DMS114 treated with DMSO at 0.1 percent for 48 hours (cell line): Measurements from ENCODE around the gene RBM34.
"Not testable (repeated sequence)": the region's sequence is repeated elsewhere in the genome, so short reads cannot be mapped to it uniquely, and the experiment has no call there.

ENCODE experiments used
- DNase-seq: peaks from one replicate; lab custom pipeline; 2025; ENCODE audit not compliant: unreplicated experiment; lab: John Stamatoyannopoulos, UW

RBM34 gene

DNA sequence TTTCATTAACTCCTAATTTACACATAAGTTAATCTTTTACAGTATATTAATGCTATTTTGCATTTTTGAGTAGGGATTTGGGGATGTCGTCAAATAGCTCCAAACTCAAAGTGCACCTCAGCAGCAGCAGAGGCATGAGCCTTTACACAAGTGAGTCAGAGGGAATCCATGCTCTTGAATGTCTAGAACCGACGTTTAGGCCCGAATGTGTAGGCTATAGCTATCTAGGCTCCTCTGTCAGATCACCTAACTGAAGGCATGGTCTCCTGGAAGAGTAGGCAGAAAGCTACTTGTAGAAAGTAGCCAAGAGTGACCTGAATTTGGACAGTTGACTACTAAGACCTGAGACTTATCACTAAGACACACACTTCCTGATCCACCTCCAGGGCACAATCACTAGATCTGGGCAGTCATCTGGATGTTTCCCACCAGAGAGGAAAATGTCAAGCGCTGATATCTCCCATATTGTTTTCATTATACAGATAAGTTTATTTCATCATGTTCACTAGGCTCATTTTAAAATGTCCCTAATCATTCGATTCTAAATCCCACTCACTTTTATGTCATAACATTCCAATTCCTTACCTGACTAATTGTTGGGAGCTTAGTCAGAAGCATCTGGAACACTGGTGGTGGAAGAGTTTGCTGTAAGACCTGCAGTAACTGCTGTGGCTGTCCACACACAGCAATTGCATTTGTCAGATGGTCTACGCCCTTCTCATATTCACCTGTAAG, 47.7 kb downstream of the RBM34 start:
- DNase-seq: no peak

DNA sequence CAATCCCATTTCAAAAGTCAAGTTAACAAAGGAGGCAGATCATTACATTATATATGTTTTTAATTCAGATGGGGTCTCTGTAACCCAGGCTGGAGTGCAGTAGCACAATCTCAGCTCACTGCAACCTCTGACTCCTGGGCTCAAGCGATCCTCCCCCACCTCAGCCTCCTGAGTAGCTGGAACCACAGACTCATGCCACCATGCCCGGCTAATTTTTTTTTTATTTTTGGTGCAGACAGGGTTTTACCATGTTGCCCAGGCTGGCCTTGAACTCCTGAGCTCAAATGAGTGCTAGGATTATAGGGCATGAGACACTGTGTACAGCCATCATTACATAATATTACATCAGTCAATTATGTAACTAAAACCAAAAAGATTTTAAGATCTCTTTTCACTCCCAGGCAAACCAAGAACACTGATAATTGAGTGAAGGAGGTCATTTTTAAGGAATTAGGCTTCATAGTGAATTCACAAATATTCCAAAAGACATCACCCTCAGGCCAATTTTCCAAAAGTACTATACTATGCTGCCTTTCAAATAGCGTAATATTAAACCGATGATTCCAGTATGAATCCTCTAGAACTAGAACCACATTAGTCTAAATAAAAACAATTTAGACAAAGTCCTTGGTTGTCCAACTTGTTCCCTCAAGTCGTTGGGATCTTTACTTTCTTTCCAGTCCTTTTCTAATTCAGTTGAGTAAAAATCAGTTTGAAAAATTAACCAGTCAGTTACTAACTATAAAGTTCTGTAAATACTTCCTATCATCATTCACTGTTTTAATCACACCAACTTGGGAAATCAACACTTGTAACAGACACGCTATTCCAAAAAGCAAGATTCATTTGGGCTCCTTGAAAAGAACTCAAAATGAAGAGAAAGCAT, 48.5 kb downstream of the RBM34 start:
- no peak for DNase-seq

DNA sequence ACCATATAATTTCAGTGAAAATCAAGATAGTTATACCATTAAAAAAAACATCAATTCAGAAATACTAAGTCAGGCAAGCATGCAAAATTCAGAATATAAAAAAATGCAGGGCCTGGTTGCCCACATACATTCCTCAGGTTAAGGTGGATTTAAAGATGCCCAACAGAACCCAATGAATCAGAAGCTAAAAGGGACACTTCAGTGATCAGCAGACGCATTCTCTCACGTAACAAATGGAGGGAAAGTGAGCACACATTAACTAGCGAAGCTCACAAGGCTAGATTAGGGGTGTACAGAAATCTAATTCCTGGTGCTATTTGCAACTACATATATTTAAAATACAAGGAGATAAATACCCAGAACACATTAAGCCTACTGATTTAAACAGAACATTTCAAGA, 49.9 kb downstream of the RBM34 start:
- no peak for DNase-seq

DNA sequence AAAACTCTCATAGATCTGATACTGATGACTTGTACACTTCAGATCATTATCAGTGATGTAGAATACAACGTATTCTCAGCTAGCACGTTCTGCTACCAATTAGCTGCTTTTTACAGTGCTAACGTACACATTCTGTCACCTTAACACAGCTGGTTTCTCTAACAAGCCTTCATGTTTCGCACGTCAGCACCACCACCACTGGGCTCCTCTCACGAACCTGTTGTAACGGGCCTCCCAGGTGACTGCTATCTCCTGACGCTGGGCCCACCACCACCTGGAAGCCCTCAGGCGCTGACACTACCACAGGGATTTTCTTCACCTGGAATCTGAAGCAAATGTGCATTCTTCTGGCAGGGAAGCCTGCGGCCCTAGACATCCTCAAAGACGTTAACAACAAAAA, 52.2 kb downstream of the RBM34 start:
- DNase-seq: no peak

DNA sequence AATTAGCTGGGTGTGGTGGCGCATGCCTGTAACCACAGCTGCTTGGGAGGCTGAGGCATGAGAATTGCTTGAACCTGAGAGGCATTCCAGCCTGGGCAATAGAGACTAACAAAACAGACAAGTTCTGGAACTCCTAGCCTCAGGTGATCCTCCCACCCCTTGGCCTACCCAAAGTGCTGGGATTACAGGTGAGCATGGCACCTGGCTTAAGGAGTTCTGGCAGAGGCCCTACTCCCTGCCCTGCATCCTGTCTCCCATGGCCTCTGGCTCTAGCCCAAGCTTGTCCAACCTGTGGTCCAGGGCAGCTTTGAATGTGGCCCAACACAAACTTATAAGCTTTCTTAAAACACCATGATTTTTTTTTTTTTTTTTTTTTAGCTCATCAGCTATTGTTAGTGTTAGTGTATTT, 52.9 kb downstream of the RBM34 start:
- no peak for DNase-seq

DNA sequence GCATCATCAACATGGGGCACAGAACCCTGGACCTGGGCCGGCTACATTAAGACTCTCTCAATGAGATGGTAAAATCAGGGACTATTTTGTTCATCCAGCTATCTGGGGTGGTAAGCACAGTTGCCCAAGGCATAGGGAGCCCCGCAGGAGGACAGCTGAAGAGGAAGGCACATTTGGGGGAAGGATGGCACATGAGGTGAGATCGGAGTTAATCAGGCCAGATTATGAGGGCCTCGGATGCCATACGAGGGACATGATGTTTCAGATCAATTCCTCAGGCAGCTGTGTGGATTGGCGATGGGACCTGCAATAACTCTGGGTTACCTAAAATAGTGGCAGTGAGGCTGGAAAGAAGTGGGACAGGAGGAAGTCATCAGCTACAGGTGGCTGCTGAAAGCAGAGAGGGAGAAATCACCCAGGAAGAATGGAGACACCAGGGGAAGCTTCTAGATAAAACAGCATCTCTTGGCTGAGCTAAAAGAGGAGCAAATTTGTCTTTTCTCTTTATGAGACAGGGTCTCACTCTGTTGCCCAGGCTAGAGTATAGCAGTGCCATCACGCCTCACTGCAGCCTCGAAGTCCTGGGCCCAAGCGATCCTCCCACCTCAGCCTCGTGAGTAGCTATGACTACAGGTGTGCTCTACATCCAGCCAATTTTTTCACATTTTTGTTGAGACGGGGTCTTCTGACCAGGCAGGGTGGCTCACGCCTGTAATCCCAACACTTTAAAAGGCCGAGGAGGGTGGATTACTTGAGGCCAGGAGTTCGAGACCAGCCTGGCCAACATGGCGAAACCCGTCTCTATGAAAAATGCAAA, 53.5 kb downstream of the RBM34 start:
- no peak for DNase-seq

DNA sequence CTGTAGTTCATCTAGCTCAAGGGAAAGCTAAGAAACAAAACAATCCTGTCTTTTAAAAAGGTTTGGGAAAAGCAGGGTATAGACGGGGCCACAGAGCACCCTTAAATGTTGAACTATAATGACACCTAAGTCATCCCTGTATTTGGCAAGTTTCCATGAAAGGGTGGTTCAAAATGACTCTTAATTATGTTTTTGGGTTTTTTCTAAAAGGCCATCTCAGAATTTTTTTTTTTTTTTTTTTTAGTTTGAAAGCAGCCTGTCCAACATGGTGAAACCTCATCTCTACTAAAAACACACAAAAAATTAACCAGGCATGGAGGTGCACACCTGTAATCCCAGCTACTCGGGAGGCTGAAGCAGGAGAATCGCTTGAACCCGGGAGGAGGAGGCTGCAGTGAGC, 54.6 kb downstream of the RBM34 start:
- no peak for DNase-seq

DNA sequence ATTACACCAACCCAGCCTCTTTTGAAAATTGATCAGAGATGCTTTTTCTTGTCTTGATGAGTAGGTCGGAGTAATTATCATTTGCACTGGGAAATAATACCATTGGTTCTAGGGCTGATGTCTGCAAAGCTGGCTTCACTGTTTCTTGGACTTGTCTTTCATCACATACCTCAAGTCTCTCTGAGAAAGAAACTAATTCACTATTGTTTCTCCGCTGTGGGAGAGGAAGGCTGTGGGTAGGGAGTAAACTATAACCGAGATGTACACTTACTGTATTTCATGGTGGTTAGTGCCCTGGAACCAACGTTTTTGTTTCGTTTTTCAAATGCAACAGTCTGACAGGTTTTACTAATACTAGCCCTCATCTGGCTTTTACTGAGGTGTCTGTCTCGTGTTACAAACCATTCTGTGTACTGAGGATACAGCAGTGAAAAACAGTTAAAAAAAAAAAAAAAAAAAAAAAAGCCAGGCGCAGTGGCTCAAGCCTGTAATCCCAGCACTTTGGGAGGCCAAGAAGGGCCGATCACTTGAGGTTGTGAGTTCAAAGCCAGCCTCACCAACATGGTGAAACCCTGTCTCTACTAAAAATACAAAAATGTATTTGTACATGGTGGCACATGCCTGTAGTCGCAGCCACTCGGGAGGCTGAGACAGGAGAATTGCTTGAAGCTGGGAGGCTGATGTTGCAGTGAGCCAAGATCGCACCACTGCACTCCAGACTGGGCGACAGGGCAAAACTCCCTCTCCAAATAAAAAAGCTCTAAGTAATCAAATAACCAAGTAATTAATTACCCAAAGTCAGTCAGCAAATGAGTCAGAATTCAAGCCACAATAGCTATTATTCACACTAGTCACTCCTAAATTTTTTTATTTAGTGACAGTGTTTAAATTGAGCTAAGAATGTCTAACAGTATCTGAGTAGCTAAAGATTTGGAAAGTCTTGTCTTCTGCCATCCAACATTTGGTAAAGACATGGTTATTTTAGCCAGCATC, 55.7 kb downstream of the RBM34 start:
- DNase-seq: no peak

DNA sequence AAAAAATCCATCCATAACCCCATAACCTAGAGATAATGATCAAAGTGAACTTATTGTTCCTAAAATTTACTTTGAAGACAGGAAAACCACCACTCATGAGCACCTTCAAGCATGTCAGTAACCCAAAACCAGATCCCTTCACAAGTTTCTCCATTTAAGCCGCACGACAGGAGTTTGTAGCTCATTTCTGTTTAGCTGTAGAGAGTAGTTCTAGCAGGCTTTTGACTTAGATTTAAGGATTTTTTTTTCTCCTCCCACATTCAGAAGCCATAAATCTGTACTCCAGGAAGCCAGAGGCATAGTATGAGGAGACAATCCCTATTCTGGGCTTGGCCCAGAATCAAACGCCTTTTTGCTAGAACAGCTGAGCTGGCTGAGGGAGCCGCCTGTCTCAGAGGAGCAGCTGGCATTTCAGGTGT, 58.0 kb downstream of the RBM34 start:
- no peak for DNase-seq

DNA sequence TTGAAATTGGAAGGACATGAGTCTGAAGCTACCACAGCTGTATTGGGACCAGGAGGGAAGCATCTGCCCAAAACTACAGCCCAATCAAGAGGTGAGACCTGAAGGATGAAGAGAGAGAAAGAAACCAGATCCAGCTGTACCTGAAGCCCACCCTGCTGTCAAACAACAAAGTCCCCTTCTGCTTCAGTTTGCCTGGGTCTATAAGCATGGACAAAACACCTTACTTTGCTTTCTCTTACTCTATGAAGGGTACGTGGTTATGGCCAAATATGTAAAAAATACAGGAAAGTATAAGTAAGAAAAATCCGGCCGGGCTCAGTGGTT, 58.8 kb downstream of the RBM34 start:
- DNase-seq: no peak

DNA sequence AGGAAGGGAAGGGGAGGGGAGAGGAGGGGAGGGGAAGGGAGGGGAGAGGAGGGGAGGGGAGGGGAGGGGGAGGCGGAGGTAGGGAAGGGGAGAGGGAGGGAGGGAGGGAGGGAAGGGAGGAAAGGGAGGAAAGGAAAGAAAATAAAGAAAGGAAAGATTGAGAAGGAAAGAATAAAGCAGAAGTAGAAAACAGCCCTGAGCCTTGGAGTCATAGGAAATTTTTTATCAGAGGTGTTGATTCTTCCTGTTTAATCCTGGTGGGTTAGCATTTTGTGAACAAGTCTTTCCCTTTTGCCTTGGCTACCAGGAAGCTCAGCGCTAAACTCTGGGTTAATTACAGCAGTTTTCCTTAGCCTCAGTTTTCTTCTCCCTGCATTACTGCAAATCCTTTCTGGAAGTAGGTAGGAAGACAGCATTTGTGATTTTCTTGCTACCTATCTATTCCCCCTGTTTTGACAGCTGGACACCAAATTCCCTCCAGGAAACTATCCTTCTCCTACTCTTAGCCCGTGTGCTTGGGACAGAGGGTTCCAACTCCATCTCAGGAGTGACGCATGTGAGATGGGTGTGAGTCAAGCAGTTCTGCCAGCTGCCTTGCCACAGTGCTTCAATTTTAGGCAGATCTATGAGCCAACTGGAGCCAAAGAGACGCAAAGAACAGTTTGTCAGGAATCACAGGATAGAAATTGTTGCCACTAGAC, 59.3 kb downstream of the RBM34 start:
- no peak for DNase-seq

DNA sequence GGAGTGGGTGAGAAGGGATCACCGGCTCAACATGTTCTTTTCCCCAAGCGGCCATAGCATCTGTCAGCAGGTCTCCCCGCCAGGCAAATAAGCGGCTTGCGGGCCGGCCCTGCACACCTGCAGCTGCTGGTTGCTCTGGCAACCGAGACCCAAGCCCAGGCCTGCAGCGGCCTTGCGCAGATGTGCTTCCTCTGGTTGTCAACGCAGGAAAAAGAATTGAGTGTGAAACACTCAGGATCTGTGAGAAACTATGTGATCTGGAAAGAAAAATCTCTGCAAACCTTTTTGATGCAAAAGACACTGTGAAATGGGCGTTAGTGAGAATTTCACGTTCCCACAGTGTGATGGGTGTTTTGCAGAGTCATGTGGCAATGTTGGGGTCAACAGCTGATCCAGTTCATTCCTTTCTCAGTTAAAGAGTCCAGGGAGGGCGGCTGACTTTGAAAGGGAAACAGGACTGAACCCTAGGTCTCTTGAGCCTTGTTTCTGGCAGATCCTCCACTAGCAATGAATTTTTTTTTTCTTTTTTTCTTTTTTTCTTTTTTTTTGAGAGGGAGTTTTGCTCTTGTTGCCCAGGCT, 60.8 kb downstream of the RBM34 start:
- DNase-seq: no peak

DNA sequence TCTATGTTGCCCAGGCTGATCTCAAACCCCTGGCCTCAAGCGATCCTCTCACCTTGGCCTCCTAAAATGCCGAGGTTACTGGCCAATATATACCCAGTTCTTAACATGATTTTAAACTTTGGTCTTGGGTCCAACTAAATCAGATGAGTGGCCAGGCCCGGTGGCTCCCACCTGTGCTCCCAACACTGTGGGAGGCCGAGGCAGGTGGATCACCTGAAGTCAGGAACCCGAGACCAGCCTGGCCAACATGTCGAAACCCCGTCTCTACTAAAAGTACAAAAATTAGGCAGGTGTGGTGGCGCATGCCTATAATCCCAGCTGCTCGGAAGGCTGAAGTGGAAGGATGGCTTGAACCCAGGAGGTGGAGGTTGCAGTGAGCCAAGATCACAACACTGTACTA, 62.1 kb downstream of the RBM34 start:
- no peak for DNase-seq

DNA sequence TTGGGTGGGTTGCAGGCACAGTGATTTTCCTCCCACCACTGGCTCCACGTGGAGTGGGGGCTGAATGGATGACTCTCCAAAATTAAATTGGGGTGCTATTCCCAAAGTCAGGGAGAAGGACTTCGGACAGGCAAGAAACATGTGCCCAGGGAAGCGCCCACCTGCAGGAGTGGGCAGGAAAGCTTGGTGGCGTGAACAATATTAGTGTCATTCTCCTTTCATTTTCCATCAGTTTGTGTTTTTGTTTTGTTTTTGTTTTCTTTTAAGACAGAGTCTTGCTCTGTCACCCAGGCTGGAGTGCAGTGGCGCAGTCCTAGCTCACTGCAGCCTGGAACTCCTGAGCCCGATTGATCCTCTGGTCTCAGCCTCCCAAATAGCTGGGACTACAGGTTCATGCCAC, 62.5 kb downstream of the RBM34 start:
- no peak for DNase-seq

DNA sequence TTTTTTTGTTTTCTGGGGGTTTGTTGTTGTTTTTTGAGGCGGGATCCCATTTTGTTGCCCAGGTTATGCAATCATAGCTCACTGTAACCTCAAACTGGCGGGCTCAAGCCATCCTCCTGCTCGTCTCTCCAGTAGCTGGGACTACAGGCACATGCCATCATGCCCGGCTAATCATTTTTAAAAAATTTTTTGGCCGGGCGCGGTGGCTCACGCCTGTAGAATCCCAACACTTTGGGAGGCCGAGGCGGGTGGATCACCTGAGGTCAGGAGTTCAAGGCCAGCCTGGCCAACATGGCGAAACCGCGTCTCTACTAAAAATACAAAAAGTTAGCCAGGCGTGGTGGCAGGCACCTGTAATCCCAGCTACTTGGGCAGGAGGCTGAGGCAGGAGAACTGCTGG, 63.5 kb downstream of the RBM34 start:
- DNase-seq: not testable (repeated sequence)

DNA sequence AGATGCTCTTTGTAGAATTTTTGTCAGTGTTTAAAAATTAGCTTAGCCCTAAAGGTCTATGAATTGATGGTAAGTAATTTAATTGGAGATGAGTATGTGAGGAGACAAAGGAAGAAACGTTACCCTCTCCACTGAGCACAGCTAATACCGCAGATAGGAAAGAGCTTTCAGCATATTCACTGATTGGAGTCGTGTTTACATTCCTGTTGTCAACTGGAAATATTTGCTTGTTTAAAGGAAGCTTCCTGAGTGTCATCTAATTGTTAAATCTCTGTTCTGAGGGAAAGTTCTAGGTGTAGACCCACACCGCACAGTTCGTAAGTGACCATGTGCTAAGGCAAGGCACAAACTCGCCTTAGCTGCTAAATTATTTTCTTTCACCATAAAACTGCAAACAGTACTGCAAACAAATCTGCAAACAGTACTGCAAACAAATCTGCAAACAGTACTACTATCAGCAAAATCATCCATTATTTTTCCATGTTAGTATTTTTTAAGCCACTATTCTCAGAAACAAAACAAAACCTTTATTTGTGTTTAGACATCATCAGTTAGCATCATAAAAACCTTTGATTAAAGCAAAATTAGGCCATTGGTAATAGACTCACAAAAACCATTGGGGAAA, 65.0 kb downstream of the RBM34 start:
- DNase-seq: no peak

DNA sequence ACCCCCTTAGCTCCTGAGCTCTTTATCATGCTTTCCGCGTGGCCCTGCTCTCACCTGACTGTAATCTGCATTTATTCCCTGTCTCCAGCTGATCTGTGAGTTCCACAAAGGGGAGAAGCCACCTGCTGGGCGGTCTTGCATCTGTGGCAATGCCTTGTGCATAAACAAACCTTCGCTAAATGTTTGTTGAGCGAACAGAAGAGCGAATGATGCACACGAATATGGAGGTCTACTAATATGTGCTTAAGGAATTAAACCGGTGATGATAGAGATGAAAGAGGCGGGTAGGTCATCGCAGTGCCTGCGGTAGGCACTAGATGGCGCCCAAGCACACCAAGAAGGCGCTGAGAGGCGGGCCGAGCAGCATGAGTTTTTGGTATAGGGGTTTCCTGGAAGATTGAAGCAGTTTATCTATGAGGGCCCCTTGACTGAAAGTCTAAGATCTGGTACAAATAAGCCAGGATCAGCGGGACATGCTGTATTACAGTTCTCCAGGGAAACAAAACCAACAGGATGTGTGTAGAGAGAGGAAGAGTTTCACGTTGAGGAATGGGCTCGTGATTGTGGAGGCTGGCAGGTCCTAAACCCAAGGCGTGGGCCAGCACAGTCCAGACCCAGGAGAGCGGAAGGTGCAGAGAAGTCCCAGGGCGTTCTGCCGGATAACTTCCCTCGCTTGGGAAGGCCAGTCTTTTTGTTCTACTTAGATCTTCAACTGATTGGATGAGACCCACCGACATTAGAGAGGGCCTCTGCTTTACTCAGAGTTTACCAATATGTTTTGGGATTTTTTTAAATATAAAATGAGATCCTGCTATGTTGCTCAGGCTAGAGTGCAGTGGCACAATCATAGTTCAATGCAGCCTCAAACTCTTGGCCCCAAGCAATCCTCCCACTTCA, 67.1 kb downstream of the RBM34 start:
- no peak for DNase-seq
